ENCODE data around the gene JAG1. TPM values are rescaled to one million over a fixed set of nuclear protein-coding genes. Genes with fewer than 3 reads are reported as not detected.

Gene JAG1
- total RNA-seq = 10 to 100 TPM in 1 of 2 donors, 1 to 10 TPM in 1; 6.8 to 19.7 TPM
- polyA plus RNA-seq (2013, experiment 1 of 2) = 88.8 TPM
- 76.5 TPM for polyA plus RNA-seq (2013, experiment 2 of 2)
- long read RNA-seq, experiment 1, partial matches to known transcripts = 0 of 1 reads
- long read RNA-seq, experiment 1, other reads (novel, unspliced or antisense) = 1 of 1 reads
- long read RNA-seq, experiment 2, partial matches to known transcripts = 1 of 4 reads
- long read RNA-seq, experiment 2, other reads (novel, unspliced or antisense) = 3 of 4 reads
- long read RNA-seq, experiment 3, full-length matches to known transcripts = 12 of 24 reads
- long read RNA-seq, experiment 3, partial matches to known transcripts = 7 of 24 reads
- long read RNA-seq, experiment 3, other reads (novel, unspliced or antisense) = 5 of 24 reads
- long read RNA-seq, experiment 4, partial matches to known transcripts = 0 of 1 reads
- long read RNA-seq, experiment 4, other reads (novel, unspliced or antisense) = 1 of 1 reads

DNA sequence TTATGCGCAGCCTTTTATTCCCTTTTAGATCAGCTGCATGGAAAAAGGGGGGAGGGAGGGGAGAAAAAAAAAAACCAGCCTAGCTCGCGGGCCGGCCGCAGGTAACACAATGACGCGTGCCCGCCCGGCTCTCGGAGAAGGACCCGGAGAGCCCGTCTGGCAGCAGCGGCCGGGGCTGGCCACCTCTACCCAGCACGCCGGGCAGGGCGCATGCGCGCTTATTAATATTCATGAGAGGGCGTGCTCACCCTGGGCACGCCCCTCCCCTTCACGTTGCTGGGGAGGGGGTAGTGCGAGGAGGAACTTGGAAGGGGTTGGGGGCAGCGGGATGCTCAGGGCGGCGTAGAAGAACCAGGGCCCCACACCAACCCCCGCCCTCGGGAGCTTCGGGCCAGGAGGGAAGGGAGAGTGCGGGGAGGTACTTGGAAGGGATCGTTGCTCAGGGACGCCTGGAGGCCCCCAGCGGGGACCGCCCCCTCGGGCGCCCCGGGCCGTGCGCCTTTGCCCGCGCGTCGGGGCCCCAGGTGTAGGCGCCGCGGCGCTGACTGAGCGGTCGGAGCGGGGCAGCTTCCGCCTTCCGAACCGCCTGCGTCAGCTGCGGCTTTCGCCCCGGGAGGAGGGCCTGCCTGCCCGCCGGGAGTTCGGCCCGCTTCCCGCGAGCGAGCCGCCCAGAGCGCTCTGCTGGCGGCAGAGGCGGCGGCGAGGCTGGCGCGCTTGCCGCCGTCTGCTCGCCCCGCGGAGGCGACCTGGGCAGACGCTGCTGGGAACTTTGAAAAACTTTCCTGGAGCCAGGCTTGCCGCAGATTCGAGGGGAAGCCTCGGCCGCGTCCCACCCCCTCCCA, at the start of gene JAG1:
Gene JAG1 (minus strand): TSS at position 158 of the 842 bp plus-strand sequence. CDS start 469 bp downstream, outside the sequence.
- H3K4me3 Mint-ChIP-seq = peak within 1 kb of the TSS; percentile 81
- TF ChIP-seq CTCF (conservative IDR thresholded peaks at IDR 0.05) = no peak
- Histone ChIP-seq H3K4me3 (ENCODE audit: low read length) (peak within 1 kb of the TSS; percentile 85), H3K9ac (ENCODE audit: extremely low read depth, low read length, poor library complexity, severe bottlenecking) (peak within 1 kb of the TSS; percentile 72), H3K27me3 (ENCODE audit: control insufficient read depth, insufficient read depth, low read length, poor library complexity, severe bottlenecking) (peaks cover 47% of the 10 kb centered on the region), H3K4me1 (ENCODE audit: control insufficient read depth, insufficient read depth, low read length) (peaks cover 3% of the 10 kb centered on the region), H3K27ac (ENCODE audit: low read depth, low read length) (peak within 1 kb of the TSS; percentile 86), H3K9me3 (ENCODE audit: control insufficient read depth, low read length) (no peaks in the 10 kb centered on the region), H3K36me3 (ENCODE audit: control insufficient read depth, insufficient read depth, low read length) (no peaks in the 10 kb centered on the region)
- DNase-seq = peak; percentile 98
- peaks cover 23% of the 10 kb centered on the region for H3K4me1 Mint-ChIP-seq
- 0% methylated on average over 24 to 84 of the region's 84 CpGs for WGBS, 2 experiments (ENCODE audit: insufficient coverage in 1 of 2, insufficient read length in 1 of 2)
- no peaks in the 10 kb centered on the region for H3K36me3 Mint-ChIP-seq (ENCODE audit: low read depth)
- no peaks in the 10 kb centered on the region for H3K9me3 Mint-ChIP-seq
- H3K27ac Mint-ChIP-seq = peak within 1 kb of the TSS; percentile 92
- H3K27me3 Mint-ChIP-seq (ENCODE audit: insufficient read depth) = peaks cover 62% of the 10 kb centered on the region

DNA sequence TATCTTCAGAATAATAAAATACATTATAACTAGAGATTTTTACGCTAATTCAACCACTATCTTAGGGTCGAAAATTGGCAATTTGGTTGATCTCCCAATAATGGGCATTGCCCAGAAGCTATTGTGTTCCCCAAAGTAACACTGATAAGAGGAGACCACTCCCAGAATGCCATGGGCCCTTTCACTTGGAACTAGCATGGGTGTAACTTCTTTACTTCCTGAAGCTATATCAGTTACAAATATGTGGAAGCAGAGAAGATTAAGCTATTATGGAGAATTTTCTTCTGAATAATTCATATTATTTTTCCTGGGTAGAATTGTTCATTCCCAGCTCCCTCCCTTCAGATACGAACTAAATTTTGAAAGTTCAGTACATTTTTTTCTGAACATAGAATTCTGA, 48.2 kb upstream of the JAG1 start:
- no peaks in the 10 kb centered on the region for H3K36me3 Mint-ChIP-seq (ENCODE audit: low read depth)
- no peak overlapping the region for H3K4me3 Mint-ChIP-seq
- Histone ChIP-seq H3K4me3 (ENCODE audit: low read length) (no peak overlapping the region), H3K4me1 (ENCODE audit: control insufficient read depth, insufficient read depth, low read length) (no peaks in the 10 kb centered on the region), H3K9me3 (ENCODE audit: control insufficient read depth, low read length) (no peaks in the 10 kb centered on the region), H3K9ac (ENCODE audit: extremely low read depth, low read length, poor library complexity, severe bottlenecking) (no peak overlapping the region), H3K36me3 (ENCODE audit: control insufficient read depth, insufficient read depth, low read length) (no peaks in the 10 kb centered on the region), H3K27ac (ENCODE audit: low read depth, low read length) (no peak overlapping the region), H3K27me3 (ENCODE audit: control insufficient read depth, insufficient read depth, low read length, poor library complexity, severe bottlenecking) (no peaks in the 10 kb centered on the region)
- H3K27me3 Mint-ChIP-seq (ENCODE audit: insufficient read depth) = no peaks in the 10 kb centered on the region
- DNase-seq = no peak
- H3K9me3 Mint-ChIP-seq = no peaks in the 10 kb centered on the region
- 94% methylated on average over 2 to 3 of the region's 3 CpGs for WGBS, 2 experiments (ENCODE audit: insufficient coverage in 1 of 2, insufficient read length in 1 of 2)
- no peak for TF ChIP-seq CTCF (conservative IDR thresholded peaks at IDR 0.05)
- no peak overlapping the region for H3K27ac Mint-ChIP-seq
- H3K4me1 Mint-ChIP-seq = peaks cover 29% of the 10 kb centered on the region

GRCh38 chr20:10721137-10721896, 47.5 kb upstream of the JAG1 start:
- H3K27ac ChIP-seq (ENCODE audit: low read depth, low read length) = no peak overlapping the region
- no peak for TF ChIP-seq CTCF (conservative IDR thresholded peaks at IDR 0.05)
- Mint-ChIP-seq H3K27me3 (ENCODE audit: insufficient read depth) (no peaks in the 10 kb centered on the region), H3K36me3 (ENCODE audit: low read depth) (no peaks in the 10 kb centered on the region), H3K27ac (no peak overlapping the region), H3K9me3 (no peaks in the 10 kb centered on the region), H3K4me3 (no peak overlapping the region), H3K4me1 (peaks cover 34% of the 10 kb centered on the region)
- WGBS, 2 experiments (ENCODE audit: insufficient coverage in 1 of 2, insufficient read length in 1 of 2) = 92 to 95% methylated on average over 7 to 9 of the region's 9 CpGs
- H3K27me3 ChIP-seq (ENCODE audit: control insufficient read depth, insufficient read depth, low read length, poor library complexity, severe bottlenecking) = no peaks in the 10 kb centered on the region
- no peak overlapping the region for H3K9ac ChIP-seq (ENCODE audit: extremely low read depth, low read length, poor library complexity, severe bottlenecking)
- peaks cover 3% of the 10 kb centered on the region for H3K4me1 ChIP-seq (ENCODE audit: control insufficient read depth, insufficient read depth, low read length)
- no peak for DNase-seq
- no peak overlapping the region for H3K4me3 ChIP-seq (ENCODE audit: low read length)
- no peaks in the 10 kb centered on the region for H3K36me3 ChIP-seq (ENCODE audit: control insufficient read depth, insufficient read depth, low read length)
- H3K9me3 ChIP-seq (ENCODE audit: control insufficient read depth, low read length) = no peaks in the 10 kb centered on the region
